GM12801 (cell line): Measurements from ENCODE around the gene WDR74.

Experiments
- CTCF ChIP-seq: IDR thresholded peaks from one replicate; pipeline ENCODE4 v1.5.1; 2011; ENCODE audit warnings: control low read depth; ENCODE audit not compliant: insufficient read length; ENCODE audit errors: extremely low read depth

Gene WDR74

GRCh38 chr11:62799486-62799885, 39.9 kb downstream of the WDR74 start:
- no peak for TF ChIP-seq CTCF

- no peak for TF ChIP-seq CTCF
Measured at GRCh38 chr11:62796281-62796680, 43.1 kb downstream of the WDR74 start.

GRCh38 chr11:62794201-62794775, 45.1 kb downstream of the WDR74 start:
- TF ChIP-seq CTCF: no peak

GRCh38 chr11:62792202-62792575, 47.2 kb downstream of the WDR74 start:
- no peak for TF ChIP-seq CTCF

- TF ChIP-seq CTCF: no peak
Measured at GRCh38 chr11:62791501-62792201, 47.7 kb downstream of the WDR74 start, which contains the start of gene TMEM223. TSS of gene TMEM223 (minus strand) at chr11:62792006. CDS start at chr11:62791994, 12 bp downstream.

GRCh38 chr11:62789576-62789975, 49.8 kb downstream of the WDR74 start:
- TF ChIP-seq CTCF: no peak

- TF ChIP-seq CTCF: no peak
Measured at GRCh38 chr11:62788991-62789390, 50.4 kb downstream of the WDR74 start.
